ENCODE data around the gene NIPBL.

The NIPBL gene

DNA sequence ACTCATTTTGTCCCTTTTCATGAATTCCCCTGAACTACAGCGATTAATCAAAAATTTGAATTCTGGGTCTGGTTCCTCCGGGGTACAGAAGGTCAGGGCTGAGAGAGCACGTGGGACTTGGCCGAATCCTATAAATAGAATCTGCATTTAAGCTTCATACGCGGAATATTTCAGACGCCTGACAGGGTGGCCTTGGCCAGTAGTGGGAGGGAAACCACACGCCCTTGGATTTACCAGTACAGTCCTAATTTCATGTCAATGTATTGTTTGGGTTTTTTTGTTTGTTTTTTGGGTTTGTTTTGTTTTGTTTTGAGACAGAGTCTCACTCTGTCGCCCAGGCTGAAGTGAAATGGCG is 21.5 kb upstream of the NIPBL start:
- TF ChIP-seq TAF1 (IDR thresholded peaks at IDR 0.05; ENCODE audit: low read depth) (no peak), CREB1 (IDR thresholded peaks at IDR 0.05; ENCODE audit: low read depth) (no peak), ZBTB7A (IDR thresholded peaks at IDR 0.05; ENCODE audit: low read depth) (no peak), FOXM1 (IDR thresholded peaks at IDR 0.05; ENCODE audit: borderline replicate concordance, low read depth) (no peak), TEAD4 (IDR thresholded peaks at IDR 0.05) (no peak)
- TF ChIP-seq, protein P1, sequence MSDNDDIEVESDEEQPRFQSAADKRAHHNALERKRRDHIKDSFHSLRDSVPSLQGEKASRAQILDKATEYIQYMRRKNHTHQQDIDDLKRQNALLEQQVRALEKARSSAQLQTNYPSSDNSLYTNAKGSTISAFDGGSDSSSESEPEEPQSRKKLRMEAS (IDR thresholded peaks at IDR 0.05): no peak

DNA sequence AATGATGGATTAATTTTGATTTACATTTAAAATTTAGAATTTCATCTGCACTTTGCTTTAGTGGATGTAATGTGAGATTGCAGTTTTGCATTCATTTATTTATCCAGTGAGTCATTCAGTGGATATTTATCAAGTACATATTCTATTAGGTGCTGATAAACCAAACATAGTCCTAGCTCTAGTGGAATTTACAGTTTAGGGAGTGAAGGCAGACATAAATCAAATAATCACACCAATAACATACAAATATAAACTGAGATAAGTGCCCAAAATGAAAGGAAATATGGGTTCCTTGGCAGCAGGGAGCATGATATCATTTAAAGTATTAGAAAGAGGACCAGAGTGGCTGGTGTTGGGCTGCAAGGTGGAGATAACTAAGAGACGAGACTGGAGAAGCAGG is 14.7 kb upstream of the NIPBL start:
- TF ChIP-seq CREB1 (IDR thresholded peaks at IDR 0.05; ENCODE audit: low read depth) (no peak), TCF12 (IDR thresholded peaks at IDR 0.05; ENCODE audit: low read depth) (no peak), NFIC (IDR thresholded peaks at IDR 0.05) (no peak), YY1 (IDR thresholded peaks at IDR 0.05; ENCODE audit: low read depth) (no peak), EP300 (IDR thresholded peaks at IDR 0.05; ENCODE audit: borderline replicate concordance) (no peak), EGR1 (IDR thresholded peaks at IDR 0.05) (no peak), CEBPB (IDR thresholded peaks at IDR 0.05) (no peak), FOXM1 (IDR thresholded peaks at IDR 0.05; ENCODE audit: borderline replicate concordance, low read depth) (no peak), ZBTB7A (IDR thresholded peaks at IDR 0.05; ENCODE audit: low read depth) (no peak), TAF1 (IDR thresholded peaks at IDR 0.05; ENCODE audit: low read depth) (no peak), TEAD4 (IDR thresholded peaks at IDR 0.05) (no peak), RAD21 (IDR thresholded peaks at IDR 0.05; ENCODE audit: low read depth) (no peak)
- TF ChIP-seq, protein P2, sequence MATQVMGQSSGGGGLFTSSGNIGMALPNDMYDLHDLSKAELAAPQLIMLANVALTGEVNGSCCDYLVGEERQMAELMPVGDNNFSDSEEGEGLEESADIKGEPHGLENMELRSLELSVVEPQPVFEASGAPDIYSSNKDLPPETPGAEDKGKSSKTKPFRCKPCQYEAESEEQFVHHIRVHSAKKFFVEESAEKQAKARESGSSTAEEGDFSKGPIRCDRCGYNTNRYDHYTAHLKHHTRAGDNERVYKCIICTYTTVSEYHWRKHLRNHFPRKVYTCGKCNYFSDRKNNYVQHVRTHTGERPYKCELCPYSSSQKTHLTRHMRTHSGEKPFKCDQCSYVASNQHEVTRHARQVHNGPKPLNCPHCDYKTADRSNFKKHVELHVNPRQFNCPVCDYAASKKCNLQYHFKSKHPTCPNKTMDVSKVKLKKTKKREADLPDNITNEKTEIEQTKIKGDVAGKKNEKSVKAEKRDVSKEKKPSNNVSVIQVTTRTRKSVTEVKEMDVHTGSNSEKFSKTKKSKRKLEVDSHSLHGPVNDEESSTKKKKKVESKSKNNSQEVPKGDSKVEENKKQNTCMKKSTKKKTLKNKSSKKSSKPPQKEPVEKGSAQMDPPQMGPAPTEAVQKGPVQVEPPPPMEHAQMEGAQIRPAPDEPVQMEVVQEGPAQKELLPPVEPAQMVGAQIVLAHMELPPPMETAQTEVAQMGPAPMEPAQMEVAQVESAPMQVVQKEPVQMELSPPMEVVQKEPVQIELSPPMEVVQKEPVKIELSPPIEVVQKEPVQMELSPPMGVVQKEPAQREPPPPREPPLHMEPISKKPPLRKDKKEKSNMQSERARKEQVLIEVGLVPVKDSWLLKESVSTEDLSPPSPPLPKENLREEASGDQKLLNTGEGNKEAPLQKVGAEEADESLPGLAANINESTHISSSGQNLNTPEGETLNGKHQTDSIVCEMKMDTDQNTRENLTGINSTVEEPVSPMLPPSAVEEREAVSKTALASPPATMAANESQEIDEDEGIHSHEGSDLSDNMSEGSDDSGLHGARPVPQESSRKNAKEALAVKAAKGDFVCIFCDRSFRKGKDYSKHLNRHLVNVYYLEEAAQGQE (IDR thresholded peaks at IDR 0.05; ENCODE audit: low read depth): no peak
- TF ChIP-seq, protein P1 (IDR thresholded peaks at IDR 0.05): no peak
- TF ChIP-seq, protein P3, sequence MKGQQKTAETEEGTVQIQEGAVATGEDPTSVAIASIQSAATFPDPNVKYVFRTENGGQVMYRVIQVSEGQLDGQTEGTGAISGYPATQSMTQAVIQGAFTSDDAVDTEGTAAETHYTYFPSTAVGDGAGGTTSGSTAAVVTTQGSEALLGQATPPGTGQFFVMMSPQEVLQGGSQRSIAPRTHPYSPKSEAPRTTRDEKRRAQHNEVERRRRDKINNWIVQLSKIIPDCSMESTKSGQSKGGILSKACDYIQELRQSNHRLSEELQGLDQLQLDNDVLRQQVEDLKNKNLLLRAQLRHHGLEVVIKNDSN (IDR thresholded peaks at IDR 0.05): no peak

DNA sequence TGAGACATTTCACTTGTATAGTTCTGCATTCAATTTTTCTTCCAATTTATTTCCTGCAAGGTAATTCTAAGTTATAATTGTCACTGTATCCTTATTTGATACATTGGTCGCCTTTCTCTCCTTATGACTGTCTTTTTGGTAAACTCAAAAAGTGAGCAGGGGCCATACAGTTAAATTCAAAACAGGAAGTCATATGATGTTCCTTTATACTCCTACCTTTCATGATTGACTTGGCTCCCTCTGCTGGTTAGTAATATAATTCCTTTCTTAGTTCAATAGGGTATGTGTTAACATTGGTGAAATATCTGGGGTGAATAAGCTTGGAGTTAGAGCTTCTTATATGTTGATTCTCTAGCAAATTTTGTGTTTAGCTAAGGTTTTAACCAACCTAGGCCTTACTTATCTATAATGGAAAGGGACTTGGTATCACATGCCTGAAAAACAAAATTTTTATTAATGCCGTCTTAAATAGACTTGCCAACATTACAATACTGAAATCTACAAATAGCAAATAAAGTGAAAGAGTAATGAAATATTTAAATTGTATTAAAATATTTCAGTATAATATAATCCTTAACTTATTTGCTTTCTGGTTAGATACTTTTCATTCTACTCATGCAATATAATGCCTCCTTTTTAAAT is 6.0 kb upstream of the NIPBL start:
- TF ChIP-seq TCF12 (IDR thresholded peaks at IDR 0.05; ENCODE audit: low read depth) (no peak), RAD21 (IDR thresholded peaks at IDR 0.05; ENCODE audit: low read depth) (peak; percentile 73), FOXM1 (IDR thresholded peaks at IDR 0.05; ENCODE audit: borderline replicate concordance, low read depth) (no peak), NFIC (IDR thresholded peaks at IDR 0.05) (no peak), CEBPB (IDR thresholded peaks at IDR 0.05) (no peak), EP300 (IDR thresholded peaks at IDR 0.05; ENCODE audit: borderline replicate concordance) (no peak), YY1 (IDR thresholded peaks at IDR 0.05; ENCODE audit: low read depth) (no peak)
- TF ChIP-seq, protein P3 (IDR thresholded peaks at IDR 0.05): peak; percentile 56

DNA sequence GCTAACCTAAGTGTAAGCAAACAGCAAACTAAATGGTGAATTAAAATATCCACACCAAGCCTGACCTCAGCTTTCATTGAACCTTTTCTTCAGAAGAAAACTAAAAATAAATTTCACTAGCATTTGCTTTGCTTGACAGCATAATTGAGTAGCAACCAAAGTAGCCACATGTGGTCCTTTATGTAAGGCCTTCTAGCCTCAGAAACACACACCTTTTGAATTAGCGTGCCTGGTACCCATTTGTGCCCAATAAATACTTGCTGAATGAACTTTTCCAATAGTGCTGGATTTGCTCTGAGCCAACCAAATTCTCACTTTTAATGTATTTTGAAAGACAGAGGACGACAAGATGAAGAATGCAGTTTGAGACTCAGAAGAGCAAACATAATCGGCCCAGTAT is 2.1 kb upstream of the NIPBL start:
- TF ChIP-seq, protein P1 (IDR thresholded peaks at IDR 0.05): no peak
- TF ChIP-seq EP300 (IDR thresholded peaks at IDR 0.05; ENCODE audit: borderline replicate concordance) (no peak), TEAD4 (IDR thresholded peaks at IDR 0.05) (no peak), NFIC (IDR thresholded peaks at IDR 0.05) (no peak), RAD21 (IDR thresholded peaks at IDR 0.05; ENCODE audit: low read depth) (no peak), CREB1 (IDR thresholded peaks at IDR 0.05; ENCODE audit: low read depth) (no peak), CEBPB (IDR thresholded peaks at IDR 0.05) (no peak), FOXM1 (IDR thresholded peaks at IDR 0.05; ENCODE audit: borderline replicate concordance, low read depth) (no peak)

DNA sequence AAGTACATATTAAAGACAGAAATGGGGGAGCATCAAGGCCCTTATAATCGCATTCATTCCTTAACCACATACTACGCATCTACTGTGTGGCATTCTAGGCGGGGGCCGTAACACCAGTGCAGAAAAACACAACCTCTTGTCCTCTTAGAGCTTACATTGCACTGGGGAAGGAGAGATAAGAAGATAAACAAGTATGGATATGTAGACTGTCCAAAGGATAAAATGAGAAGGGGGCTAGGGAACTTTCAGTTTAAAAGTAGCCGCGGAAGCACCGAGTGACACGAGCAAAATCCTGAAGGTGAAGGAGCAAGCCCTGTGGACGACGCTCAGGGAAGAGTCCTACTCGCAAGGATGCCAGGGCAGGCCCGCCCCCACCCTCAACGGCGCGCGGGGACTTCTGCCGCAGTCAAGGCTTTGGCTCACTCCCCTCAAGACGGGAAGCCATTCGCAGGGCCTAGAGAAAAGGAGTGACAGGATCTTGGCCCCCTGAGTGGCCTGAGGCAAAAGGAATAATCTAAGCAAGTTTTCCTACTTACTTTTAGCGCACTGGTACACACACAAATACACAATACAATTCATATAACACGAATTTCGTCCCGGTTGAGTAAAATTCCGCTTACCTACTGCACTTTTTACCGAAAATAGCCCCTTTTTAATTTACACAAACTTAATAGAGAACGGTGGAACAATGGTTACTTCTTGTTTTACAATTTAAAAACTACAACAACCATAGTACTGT is 1.3 kb upstream of the NIPBL start:
- no peak for TF ChIP-seq TCF12 (IDR thresholded peaks at IDR 0.05; ENCODE audit: low read depth)
- TF ChIP-seq, protein P1 (IDR thresholded peaks at IDR 0.05): no peak
- no peak for TF ChIP-seq EGR1 (IDR thresholded peaks at IDR 0.05)
- no peak for TF ChIP-seq RAD21 (IDR thresholded peaks at IDR 0.05; ENCODE audit: low read depth)
- TF ChIP-seq CEBPB (IDR thresholded peaks at IDR 0.05): no peak
- no peak for TF ChIP-seq ZBTB7A (IDR thresholded peaks at IDR 0.05; ENCODE audit: low read depth)
- no peak for TF ChIP-seq FOXM1 (IDR thresholded peaks at IDR 0.05; ENCODE audit: borderline replicate concordance, low read depth)
- TF ChIP-seq YY1 (IDR thresholded peaks at IDR 0.05; ENCODE audit: low read depth): no peak
- no peak for TF ChIP-seq EP300 (IDR thresholded peaks at IDR 0.05; ENCODE audit: borderline replicate concordance)
- no peak for TF ChIP-seq TAF1 (IDR thresholded peaks at IDR 0.05; ENCODE audit: low read depth)
- TF ChIP-seq, protein P2 (IDR thresholded peaks at IDR 0.05; ENCODE audit: low read depth): no peak
- no peak for TF ChIP-seq NFIC (IDR thresholded peaks at IDR 0.05)
- TF ChIP-seq, protein P3 (IDR thresholded peaks at IDR 0.05): no peak
- TF ChIP-seq CREB1 (IDR thresholded peaks at IDR 0.05; ENCODE audit: low read depth): no peak
- TF ChIP-seq TEAD4 (IDR thresholded peaks at IDR 0.05): no peak
